ENCODE data around the gene CADM2. TPM values are rescaled to one million over a fixed set of nuclear protein-coding genes. Genes with fewer than 3 reads are reported as not detected.
"Not testable (repeated sequence)": the region's sequence is repeated elsewhere in the genome, so short reads cannot be mapped to it uniquely, and the experiment has no call there.

CADM2 gene
- total RNA-seq, 1 donor: 0.31 TPM

DNA sequence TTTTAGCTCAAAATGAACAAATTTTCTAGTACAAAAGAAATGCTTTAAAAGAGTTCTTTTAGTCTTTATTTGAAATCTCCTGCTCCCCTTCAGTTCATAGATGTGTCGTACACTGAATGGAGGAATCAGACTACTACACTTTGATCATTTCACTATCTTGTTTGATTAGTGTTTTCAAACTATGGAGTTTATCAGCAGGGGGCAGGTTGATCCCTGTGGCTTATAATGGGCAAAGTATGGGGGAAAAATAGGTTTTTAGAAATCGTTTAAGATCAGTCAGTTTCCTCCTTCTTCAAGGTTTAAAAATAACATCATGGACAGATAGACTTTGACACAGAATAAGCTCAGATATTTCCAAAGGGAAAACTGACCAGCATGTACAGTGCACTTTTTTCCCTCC, 701.7 kb downstream of the CADM2 start:
- no peak overlapping the region for H3K4me3 ChIP-seq (ENCODE audit: low read length)
- no peaks in the 10 kb centered on the region for H3K9me3 ChIP-seq (ENCODE audit: low read depth, low read length)
- no peaks in the 10 kb centered on the region for H3K27me3 ChIP-seq (ENCODE audit: insufficient read depth, low read length)
- no peaks in the 10 kb centered on the region for H3K4me1 ChIP-seq (ENCODE audit: insufficient read depth, low read length)

DNA sequence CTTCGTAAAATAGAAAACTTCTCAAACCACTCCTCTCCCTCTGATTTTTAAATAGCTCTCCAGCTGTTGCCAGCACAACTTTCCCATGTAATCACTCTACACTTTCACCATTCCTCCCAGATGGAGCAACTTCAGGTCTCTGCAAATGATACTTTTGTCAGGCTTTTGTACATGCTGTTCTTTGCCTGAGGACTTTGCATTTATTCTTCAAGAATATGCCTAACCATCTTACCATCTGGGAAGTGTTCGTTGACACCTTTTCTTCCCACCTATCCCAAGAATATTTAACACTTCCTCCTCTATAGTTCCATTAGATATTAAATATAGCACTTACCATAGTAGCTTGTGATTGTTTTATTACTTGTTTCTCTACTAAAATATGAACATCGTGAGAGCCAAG, 703.7 kb downstream of the CADM2 start:
- Histone ChIP-seq H3K27me3 (ENCODE audit: insufficient read depth, low read length) (no peaks in the 10 kb centered on the region), H3K4me3 (ENCODE audit: low read length) (no peak overlapping the region), H3K9me3 (ENCODE audit: low read depth, low read length) (no peaks in the 10 kb centered on the region), H3K4me1 (ENCODE audit: insufficient read depth, low read length) (no peaks in the 10 kb centered on the region)

DNA sequence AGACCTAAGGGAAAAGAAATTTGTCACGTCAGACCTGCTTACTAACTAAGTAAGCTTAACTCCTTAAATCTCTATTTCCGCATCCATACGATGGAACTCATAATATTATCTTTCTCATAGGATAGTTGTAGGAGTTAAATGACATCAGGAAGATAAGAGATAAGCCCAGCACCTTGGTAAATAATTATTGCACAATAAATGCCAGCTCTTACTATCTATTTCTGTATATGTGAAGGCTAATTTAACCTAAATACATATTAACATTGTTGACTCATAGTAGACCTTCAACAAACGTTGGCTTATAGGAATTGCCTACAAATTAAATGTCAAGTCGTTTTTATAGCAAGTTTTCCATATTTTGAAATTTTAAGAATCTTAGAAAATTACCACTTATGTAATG, 709.0 kb downstream of the CADM2 start:
- no peaks in the 10 kb centered on the region for H3K9me3 ChIP-seq (ENCODE audit: low read depth, low read length)
- H3K27me3 ChIP-seq (ENCODE audit: insufficient read depth, low read length): no peaks in the 10 kb centered on the region
- H3K4me1 ChIP-seq (ENCODE audit: insufficient read depth, low read length): no peaks in the 10 kb centered on the region
- no peak overlapping the region for H3K4me3 ChIP-seq (ENCODE audit: low read length)

DNA sequence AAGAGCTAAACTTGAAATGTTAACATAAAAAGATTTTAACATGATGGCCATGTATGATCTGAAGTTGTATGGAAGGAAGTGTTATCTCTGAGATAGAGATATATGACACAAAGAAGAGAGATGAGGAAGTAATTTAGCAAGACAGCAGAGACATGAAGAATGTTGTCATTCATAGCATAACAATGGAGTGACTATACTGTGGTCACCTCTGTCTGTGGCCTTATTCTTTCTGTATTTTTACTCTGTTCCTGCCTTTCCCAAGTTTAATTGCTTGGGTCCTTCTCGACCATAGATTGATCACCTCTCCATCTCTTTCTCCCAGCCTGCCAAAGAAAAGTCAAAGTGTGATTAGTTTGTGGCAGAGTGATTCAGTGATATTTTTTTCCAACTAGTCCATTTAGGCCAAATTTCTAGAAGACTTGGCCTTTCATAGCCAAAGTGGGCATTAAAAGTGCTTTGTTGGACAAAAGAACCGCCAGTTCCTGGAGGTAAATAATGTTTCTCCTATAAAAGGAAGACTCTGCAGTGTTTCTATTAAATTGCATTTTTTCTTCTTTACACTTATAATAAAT, 711.9 kb downstream of the CADM2 start:
- Histone ChIP-seq H3K4me1 (ENCODE audit: insufficient read depth, low read length) (no peaks in the 10 kb centered on the region), H3K4me3 (ENCODE audit: low read length) (no peak overlapping the region), H3K9me3 (ENCODE audit: low read depth, low read length) (no peaks in the 10 kb centered on the region), H3K27me3 (ENCODE audit: insufficient read depth, low read length) (no peaks in the 10 kb centered on the region)

DNA sequence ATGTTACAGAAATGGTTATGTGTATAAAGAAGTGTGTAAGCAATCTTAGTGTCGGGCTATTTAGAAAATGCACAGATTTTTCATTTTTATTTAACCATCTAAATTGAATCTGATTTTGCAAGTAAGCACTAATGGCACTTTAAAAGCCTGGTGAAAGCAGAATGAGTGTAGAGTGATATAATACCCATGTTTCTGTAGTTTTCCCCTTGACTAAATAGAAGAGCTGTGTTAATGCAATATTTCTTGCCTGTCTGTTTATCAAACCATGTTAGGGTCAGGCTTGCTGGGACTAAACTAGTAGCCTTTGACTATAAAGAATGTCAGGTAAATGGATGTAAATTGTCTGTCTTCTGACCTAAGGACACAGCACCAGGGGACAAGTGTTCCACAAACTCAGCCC, 714.0 kb downstream of the CADM2 start:
- Histone ChIP-seq H3K27me3 (ENCODE audit: insufficient read depth, low read length) (no peaks in the 10 kb centered on the region), H3K4me3 (ENCODE audit: low read length) (no peak overlapping the region), H3K4me1 (ENCODE audit: insufficient read depth, low read length) (no peaks in the 10 kb centered on the region), H3K9me3 (ENCODE audit: low read depth, low read length) (no peaks in the 10 kb centered on the region)

DNA sequence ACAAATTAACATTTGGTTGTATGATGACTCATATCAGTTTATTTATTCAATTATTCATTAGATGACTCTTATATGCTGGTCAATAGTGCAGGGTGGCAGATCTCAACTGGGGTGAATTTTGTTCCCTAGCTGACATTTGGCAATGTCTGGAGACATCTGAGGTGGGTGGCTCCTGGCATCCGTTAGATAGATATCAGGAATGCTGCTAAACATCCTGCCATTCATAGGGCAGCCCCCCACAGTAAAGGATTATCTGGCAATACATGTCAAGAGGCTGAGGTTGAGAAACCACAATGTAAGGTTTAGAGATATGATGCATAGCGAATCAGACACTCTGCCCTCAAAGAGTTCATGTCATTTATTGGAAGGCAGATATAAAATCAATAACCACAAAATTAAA, 719.9 kb downstream of the CADM2 start:
- Histone ChIP-seq H3K4me3 (ENCODE audit: low read length) (no peak overlapping the region), H3K27me3 (ENCODE audit: insufficient read depth, low read length) (no peaks in the 10 kb centered on the region), H3K9me3 (ENCODE audit: low read depth, low read length) (no peaks in the 10 kb centered on the region), H3K4me1 (ENCODE audit: insufficient read depth, low read length) (no peaks in the 10 kb centered on the region)

DNA sequence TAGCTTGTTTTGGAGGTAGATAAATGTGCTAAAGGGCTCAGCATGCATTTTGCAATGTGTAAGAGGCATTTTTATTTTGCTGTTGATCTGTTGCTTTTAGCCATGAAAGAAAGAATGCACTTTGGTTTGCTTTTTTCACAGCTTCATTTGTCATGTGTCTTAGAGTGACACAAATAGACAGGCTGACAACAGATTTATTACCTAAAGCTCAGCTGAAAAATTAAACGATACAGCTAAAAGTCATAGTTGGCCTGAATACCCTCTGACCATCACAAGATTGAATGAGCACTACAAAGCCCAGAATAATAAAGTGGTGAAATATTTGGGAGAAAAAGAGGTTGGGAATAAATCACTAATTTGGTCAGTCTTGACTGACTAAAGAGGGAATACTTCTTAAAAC, 723.1 kb downstream of the CADM2 start:
- no peaks in the 10 kb centered on the region for H3K27me3 ChIP-seq (ENCODE audit: insufficient read depth, low read length)
- no peaks in the 10 kb centered on the region for H3K4me1 ChIP-seq (ENCODE audit: insufficient read depth, low read length)
- H3K4me3 ChIP-seq (ENCODE audit: low read length): no peak overlapping the region
- H3K9me3 ChIP-seq (ENCODE audit: low read depth, low read length): no peaks in the 10 kb centered on the region

DNA sequence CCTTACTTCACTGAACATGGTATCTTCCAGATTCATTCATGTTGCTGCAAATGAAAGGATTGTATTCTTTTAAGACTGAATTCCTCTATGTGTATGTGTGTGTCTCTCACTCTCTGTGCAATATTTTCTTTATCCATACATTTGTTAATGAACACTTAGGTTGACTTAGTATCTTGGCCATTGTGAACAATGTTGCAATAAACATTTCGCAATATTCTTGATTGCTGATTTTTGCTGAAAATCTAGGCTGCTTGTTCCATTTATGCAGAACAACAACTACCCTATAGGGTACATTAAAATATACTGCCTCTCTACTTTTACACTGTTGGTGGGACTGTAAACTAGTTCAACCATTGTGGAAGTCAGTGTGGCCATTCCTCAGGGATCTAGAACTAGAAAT, 732.4 kb downstream of the CADM2 start:
- Histone ChIP-seq H3K27me3 (ENCODE audit: insufficient read depth, low read length) (no peaks in the 10 kb centered on the region), H3K4me1 (ENCODE audit: insufficient read depth, low read length) (no peaks in the 10 kb centered on the region), H3K4me3 (ENCODE audit: low read length) (no peak overlapping the region), H3K9me3 (ENCODE audit: low read depth, low read length) (no peaks in the 10 kb centered on the region)

DNA sequence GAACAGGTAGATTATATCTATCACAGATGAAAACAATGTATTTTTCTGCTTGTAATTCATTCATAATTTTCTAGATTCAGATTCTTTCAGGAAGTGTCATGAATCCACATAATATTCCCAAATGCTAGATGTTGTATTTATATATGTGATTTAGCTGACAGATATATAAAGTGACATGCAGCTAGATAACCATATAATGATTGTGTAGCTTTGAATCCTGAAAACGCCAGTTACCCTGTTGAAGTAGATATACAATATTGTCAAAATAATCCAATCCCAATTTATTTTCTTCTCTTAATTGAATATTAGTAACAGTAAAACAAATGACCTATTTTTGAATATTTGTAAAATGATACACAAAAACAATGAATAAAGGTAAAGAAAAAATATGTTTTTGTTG, 738.4 kb downstream of the CADM2 start:
- no peaks in the 10 kb centered on the region for H3K9me3 ChIP-seq (ENCODE audit: low read depth, low read length)
- no peaks in the 10 kb centered on the region for H3K4me1 ChIP-seq (ENCODE audit: insufficient read depth, low read length)
- H3K27me3 ChIP-seq (ENCODE audit: insufficient read depth, low read length): no peaks in the 10 kb centered on the region
- H3K4me3 ChIP-seq (ENCODE audit: low read length): no peak overlapping the region

DNA sequence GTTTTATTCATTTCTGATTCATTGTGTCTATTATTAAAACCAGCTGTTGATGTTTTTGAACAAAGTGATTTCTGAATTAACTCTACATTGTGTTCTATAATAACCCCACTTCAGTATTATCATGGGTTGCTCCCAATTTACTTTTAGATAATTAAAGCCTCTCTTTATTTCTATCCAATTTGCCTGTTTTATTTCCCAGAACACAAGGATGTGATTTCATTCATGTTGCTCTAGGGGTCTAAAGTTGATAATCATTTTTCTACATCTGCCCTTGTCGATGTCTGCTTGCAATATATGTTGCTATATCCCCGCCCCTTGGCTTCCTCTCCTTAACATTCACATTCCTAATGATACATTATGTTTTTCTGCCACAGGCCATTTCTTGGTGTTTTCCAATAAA, 747.3 kb downstream of the CADM2 start:
- no peaks in the 10 kb centered on the region for H3K4me1 ChIP-seq (ENCODE audit: insufficient read depth, low read length)
- H3K27me3 ChIP-seq (ENCODE audit: insufficient read depth, low read length): no peaks in the 10 kb centered on the region
- no peaks in the 10 kb centered on the region for H3K9me3 ChIP-seq (ENCODE audit: low read depth, low read length)
- H3K4me3 ChIP-seq (ENCODE audit: low read length): no peak overlapping the region

DNA sequence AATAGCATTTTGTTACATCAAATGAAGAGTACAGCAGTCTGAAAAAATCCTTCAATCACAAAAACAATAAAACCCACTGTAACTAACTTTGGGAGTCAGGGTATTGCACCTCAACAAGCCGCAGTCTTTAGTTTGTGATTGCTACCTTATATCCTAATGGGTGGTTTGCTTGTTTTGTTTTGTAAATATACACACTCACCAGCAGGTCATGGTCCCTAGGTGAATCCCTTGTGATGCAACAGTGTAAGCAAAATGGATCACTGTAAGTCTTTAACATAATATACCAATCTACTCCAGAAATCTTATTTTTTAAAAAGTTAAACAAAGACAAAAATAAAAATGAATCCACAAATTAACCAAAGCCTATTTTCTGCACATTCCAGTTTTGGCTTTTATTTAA, 749.5 kb downstream of the CADM2 start:
- not testable (repeated sequence) for H3K4me3 ChIP-seq (ENCODE audit: low read length); H3K4me1 ChIP-seq (ENCODE audit: insufficient read depth, low read length); H3K27me3 ChIP-seq (ENCODE audit: insufficient read depth, low read length); H3K9me3 ChIP-seq (ENCODE audit: low read depth, low read length)

DNA sequence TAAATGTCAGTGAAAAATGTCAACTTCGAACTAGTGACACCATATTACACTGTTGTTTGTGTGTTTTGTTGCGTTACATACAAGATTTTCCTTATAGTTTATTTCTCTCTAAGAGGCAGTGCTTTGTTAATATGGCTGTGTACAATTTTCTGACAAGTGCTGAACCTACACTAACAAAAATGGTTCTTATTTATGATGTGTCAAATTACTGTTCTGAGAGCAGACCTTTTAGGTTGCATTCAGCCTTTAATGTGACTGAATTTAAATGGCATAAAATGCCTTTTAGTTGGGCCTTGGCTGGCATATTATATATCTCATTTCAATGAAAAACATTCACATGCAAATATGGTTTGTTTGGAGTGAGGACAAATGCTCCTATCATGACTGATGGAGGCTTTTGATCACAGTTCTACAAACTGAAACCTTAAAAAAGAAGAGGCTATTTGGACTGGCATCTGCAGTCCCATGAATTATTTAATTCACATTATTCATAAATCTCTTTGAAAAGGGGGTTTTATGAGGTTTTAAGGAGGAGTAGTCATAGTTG, 750.6 kb downstream of the CADM2 start:
- Histone ChIP-seq H3K4me1 (ENCODE audit: insufficient read depth, low read length) (no peaks in the 10 kb centered on the region), H3K4me3 (ENCODE audit: low read length) (no peak overlapping the region), H3K27me3 (ENCODE audit: insufficient read depth, low read length) (no peaks in the 10 kb centered on the region), H3K9me3 (ENCODE audit: low read depth, low read length) (no peaks in the 10 kb centered on the region)

DNA sequence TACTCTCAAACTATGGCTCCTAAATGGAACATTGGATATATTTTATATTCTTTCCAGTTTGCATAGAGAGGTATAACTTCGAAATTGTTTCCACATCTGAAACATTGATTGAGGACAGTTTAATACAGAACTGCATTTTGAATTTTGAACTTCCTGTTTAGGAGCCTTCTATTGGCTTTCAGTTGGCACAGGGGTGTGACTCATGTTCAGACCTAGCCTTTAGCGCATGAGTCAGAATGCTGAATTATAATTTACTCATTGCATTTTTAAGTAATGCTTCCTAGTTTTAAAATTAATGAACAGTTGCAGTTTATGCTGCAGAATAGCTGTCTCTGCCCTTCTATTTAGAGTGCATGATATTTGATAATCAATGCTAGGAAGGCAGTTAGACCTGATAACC, 751.7 kb downstream of the CADM2 start:
- Histone ChIP-seq H3K9me3 (ENCODE audit: low read depth, low read length) (no peaks in the 10 kb centered on the region), H3K4me1 (ENCODE audit: insufficient read depth, low read length) (no peaks in the 10 kb centered on the region), H3K4me3 (ENCODE audit: low read length) (no peak overlapping the region), H3K27me3 (ENCODE audit: insufficient read depth, low read length) (no peaks in the 10 kb centered on the region)

DNA sequence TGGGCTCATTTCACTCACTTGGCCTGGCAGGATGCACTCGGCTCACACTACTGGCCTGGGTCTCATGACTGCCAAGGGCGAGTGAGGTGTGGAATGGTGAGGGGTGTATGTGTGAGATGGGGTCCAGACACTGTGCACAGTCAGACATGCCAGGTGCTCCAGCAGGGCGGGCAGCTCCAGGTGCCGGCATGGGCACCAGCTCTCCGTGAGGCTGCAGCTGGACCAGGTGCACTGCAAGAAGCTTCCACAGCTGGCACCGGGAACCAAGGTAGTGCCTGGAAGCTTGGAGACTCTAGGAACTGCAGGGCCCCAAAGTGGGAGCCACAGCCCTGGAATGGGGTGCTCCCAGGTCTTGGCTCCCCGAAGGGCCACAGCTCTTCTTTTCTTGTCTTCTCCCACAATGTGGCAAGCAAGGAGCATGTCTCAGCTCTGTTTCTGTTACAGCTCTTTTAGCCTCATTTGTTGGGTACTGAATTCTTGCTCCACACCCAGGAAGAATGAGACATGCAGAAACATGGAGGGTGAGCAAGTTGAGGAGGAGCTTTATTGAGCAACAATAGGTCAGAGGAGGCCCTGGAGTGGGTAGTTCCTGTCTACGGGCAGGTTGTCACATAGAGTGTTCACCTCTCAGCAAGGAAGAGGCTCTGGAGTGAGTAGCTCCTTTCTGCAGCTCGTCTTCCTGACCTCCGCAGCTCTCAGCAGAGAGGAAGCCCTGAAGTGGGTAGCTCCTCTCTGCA, 762.8 kb downstream of the CADM2 start:
- no peaks in the 10 kb centered on the region for H3K9me3 ChIP-seq (ENCODE audit: low read depth, low read length)
- no peaks in the 10 kb centered on the region for H3K27me3 ChIP-seq (ENCODE audit: insufficient read depth, low read length)
- no peaks in the 10 kb centered on the region for H3K4me1 ChIP-seq (ENCODE audit: insufficient read depth, low read length)
- H3K4me3 ChIP-seq (ENCODE audit: low read length): no peak overlapping the region

DNA sequence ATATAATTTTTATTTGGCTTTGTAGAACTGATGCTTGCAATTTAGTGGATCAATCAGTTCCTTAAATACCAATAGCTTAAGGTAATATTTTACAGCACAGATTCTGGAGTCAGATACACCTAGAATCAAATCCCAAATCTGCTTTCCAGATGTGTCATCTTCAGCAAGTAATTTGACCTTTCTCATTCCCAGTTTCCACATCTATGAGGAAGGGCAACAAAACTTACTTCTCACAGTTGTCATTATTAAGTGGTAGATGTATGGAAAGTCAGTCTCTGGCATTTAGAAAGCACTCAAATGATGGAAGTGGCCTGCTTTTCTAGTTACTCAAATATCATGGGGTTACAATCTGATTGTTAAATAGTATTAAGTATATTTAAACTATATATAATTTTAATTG, 767.0 kb downstream of the CADM2 start:
- Histone ChIP-seq H3K9me3 (ENCODE audit: low read depth, low read length) (no peaks in the 10 kb centered on the region), H3K27me3 (ENCODE audit: insufficient read depth, low read length) (no peaks in the 10 kb centered on the region), H3K4me1 (ENCODE audit: insufficient read depth, low read length) (no peaks in the 10 kb centered on the region), H3K4me3 (ENCODE audit: low read length) (no peak overlapping the region)

DNA sequence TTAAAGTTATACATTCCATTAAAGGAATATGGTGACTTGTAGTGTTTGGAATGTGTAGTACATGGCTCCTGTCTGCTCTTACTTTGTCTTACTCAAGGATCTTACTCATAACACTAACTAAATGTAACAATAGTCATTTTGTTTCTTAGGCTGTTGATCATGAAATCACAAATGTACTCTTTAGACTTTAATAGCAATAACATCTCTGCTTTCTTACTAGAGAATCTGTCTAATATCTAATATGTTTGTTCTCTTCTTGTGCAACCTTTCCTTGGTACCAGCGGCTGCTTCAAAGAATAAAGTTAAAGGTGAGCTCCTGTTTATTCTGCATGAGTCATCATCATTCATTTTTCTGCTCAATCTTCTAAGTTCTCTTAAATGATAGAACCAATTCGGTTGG, 767.5 kb downstream of the CADM2 start:
- H3K27me3 ChIP-seq (ENCODE audit: insufficient read depth, low read length): no peaks in the 10 kb centered on the region
- H3K4me3 ChIP-seq (ENCODE audit: low read length): no peak overlapping the region
- no peaks in the 10 kb centered on the region for H3K4me1 ChIP-seq (ENCODE audit: insufficient read depth, low read length)
- no peaks in the 10 kb centered on the region for H3K9me3 ChIP-seq (ENCODE audit: low read depth, low read length)
